HG03442 (cell line): ENCODE data around the gene GDF15.
"Not testable (repeated sequence)": the region's sequence is repeated elsewhere in the genome, so short reads cannot be mapped to it uniquely, and the experiment has no call there.

ENCODE experiments used
- ATAC-seq: cut with Tn5 transposase; IDR thresholded peaks from one replicate; pipeline ENCODE4 v1.9.1; 2021; ENCODE audit warnings: mild to moderate bottlenecking, moderate library complexity; ENCODE audit not compliant: unreplicated experiment

Gene GDF15

DNA sequence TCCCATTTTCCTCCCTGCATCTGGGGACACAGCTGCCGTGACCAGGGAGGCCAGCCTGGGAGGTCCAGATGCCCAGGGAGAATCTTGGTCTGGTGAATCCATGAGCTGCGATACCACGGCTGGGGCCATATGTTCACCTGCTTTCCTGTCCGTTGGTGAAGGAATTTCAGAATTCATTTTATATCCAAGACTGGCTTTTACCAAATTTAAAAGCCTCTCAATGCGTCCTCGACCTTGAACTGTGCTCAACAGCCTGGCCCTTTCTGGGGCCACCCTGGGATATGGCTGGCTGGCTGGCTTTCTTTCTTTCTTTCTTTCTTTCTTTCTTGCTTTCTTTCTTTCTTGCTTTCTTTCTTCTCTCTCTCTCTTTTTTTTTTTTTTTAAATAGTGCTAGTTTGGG is 22.2 kb upstream of the GDF15 start:
- ATAC-seq, result no peak

DNA sequence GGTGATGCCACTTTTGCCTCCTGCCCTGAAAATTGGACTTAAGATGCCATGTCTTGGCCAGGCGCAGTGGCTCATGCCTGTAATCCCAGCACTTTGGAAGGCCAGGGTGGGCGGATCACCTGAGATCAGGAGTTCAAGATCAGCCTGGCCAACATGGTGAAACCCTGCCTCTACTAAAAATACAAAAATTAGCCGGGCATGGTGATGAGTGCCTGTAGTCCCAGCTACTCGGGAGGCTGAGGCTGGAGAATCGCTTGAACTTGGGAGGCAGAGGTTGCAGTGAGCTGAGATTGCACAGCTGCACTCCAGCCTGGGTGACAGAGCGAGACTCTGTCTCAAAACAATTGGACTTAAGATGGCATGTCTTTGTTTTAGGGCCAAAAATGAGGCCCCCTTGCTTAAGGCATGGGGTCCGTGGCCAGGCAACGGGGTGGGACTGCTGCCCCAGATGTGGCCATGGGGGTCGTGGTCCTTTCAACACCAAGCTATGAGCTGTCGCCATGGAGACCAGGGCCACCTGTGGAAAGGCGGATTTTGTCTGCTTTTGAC is 21.6 kb upstream of the GDF15 start:
- ATAC-seq, result not testable (repeated sequence)

- no peak for ATAC-seq
These were observed 21.0 kb upstream of the GDF15 start for GRCh38 chr19:18364826-18365528.

GRCh38 chr19:18366021-18366435 is 19.9 kb upstream of the GDF15 start:
- ATAC-seq, result no peak

GRCh38 chr19:18368504-18369222 is 17.3 kb upstream of the GDF15 start:
- ATAC-seq, result no peak

DNA sequence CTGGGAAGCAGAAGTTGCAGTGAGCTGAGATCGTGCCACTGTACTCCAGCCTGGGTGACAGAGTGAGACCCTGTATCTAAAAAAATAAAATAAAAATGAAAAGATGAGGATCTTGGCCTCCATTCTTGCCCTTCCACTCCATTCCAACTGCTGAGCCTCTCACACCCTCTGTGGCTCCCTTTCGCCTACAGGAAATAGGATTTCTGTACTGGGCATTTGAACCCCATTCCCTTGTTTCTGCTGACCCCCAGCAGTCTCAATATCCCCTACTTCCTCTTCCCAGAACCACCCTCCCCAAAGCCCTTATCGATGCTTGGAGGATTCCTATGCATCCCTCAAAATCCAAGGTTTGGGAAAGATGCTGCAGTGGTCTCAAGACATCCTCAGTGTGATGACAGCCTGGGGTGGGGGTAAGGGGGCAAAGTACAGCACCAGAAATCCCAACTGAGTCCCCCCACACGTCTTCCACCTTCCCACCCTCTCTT is 12.5 kb upstream of the GDF15 start:
- ATAC-seq, result no peak

DNA sequence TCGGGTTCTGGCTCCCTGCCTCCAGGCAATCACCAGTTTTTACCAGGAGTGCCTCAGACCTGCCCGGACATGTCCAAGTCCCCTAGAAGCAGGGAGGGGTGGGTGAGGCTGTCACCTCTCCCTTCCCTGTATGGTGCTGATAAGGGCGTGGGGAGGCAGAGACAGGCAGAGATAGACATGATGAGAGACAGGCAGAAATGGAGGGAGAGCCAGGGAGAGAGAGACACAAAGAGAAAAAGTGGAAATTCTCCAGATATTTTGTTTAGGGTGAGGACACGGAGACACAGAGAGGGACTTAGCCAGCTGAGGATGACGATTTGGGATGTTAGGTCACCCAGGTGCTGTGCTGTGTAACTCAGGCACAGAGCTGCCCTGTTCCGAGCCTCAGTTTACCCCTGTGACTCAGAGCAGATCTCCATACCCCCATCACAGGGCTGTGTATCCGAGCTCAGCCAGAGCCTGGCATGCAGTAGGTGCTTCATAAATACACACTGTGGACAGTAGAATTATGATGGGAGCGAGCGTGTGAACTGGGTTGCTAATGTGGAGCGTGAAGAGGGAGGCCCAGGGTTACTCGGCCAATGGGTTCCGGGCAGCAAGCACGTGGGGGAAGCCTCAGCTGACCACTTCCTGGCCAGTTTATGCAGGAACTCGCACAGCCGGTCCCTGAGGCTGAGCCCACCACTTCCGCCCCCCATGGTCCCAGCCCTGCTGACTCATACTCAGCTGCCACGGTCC is 11.9 kb upstream of the GDF15 start:
- peak; percentile 80 for ATAC-seq

DNA sequence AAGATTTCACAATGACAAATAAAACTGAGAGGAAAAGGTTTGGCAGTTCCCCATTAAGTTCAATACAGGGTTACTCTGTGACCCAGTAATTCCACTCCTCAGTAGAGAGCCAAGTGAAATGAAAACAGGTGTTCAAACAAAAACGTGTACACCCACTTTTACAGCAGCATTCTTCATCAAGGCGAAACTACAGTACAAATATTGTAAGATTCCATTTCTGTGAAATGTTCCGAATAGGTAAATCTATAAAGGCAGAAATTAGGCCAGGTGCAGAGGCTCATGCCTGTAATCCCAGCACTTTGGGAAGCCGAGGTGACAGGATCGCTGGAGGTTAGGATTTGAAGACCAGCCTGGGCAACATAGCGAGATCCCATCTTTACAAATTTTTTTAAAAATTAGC is 8.9 kb upstream of the GDF15 start:
- no peak for ATAC-seq

GRCh38 chr19:18379803-18380747 is 5.9 kb upstream of the GDF15 start:
- no peak for ATAC-seq

DNA sequence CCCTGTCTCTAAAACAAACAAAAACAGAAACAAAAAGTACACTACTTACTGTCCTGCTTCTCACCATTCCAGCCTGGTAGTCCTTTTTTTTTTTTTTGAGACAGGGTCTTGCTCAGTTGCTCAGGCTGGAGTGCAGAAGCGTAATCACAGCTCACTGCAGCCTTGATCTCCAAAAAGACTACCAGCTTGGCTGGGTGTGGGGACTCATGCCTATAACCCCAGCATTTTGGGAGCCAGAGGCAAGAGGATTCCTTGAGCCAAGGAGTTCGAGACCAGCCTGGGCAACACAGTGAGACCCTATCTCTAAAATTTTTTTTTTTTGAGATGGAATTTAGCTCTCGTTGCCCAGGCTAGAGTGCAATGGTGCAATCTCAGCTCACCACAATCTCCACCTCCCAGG is 5.1 kb upstream of the GDF15 start:
- no peak for ATAC-seq

GRCh38 chr19:18383622-18384021 is 2.3 kb upstream of the GDF15 start:
- not testable (repeated sequence) for ATAC-seq

DNA sequence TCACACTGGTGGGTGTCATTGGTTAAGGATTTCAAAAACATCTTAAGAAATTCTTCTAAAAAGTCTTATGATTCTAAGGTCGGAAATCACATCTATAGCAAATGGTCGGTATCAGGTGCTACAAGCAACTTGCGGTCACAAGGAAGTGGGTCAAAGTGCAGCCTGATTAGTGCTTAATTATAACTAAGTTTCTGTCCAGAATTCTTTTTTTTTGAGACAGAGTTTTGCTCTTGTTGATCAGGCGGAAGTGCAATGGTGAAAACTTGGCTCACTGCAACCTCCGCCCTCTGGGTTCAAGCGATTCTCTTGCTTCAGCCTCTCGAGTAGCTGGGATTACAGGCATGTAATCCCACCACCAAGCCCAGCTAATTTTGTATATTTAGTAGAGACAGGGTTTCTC is 1.2 kb upstream of the GDF15 start:
- ATAC-seq, result no peak

- no peak for ATAC-seq
These were observed 641 bp upstream of the GDF15 start for GRCh38 chr19:18385359-18385674.

DNA sequence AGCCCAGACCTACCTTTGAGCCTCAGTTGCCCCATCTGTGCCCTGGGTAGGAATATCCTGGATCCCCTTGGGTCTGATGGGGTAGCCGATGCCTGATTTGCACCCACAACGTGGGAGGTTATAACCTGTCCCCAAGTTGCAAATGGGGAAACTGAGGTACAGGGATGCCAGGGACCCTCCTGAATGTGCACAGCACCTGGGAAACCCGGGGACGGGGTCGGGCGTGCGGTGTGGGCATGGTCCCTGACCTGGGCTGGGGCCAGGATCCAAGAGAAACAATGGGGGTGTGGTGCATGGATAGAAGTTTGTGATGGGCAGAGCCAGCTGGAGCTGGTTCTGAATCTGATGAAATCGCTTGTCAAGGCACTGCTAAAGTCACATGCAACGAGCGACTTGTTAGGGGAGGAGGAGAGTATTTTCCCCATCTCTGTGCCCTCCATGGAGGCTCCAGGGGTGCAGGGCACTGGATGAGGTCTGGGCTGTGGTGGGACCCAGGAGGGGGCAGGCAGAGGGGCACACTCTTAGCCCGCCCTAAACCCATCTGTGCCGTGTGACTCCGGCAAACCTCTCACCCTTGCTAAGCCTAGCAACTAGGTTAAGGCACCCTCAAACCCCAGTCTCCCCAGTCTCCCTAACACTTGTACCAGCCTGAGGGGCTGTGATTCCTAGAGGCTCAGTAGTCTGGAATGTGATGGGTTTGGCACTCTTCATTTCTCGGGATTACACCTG is 749 bp downstream of the GDF15 start:
- ATAC-seq, result no peak

DNA sequence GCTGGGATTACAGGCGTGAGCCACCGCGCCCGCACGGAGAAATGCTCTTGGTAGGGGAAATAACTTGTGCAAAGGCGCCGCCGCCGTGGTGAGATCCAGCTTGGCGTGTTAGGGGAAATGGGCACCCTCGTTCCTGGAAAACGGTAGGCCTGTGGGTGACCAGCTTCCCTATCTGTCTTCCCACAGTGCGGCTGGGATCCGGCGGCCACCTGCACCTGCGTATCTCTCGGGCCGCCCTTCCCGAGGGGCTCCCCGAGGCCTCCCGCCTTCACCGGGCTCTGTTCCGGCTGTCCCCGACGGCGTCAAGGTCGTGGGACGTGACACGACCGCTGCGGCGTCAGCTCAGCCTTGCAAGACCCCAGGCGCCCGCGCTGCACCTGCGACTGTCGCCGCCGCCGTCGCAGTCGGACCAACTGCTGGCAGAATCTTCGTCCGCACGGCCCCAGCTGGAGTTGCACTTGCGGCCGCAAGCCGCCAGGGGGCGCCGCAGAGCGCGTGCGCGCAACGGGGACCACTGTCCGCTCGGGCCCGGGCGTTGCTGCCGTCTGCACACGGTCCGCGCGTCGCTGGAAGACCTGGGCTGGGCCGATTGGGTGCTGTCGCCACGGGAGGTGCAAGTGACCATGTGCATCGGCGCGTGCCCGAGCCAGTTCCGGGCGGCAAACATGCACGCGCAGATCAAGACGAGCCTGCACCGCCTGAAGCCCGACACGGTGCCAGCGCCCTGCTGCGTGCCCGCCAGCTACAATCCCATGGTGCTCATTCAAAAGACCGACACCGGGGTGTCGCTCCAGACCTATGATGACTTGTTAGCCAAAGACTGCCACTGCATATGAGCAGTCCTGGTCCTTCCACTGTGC is 2.4 kb downstream of the GDF15 start:
- peak; percentile 59 for ATAC-seq

GRCh38 chr19:18388960-18389725 is 3.2 kb downstream of the GDF15 start:
- ATAC-seq, result no peak

- no peak for ATAC-seq
These were observed 3.7 kb downstream of the GDF15 start for GRCh38 chr19:18389726-18390064.
